Colonic mucosa (tissue), 4 donors: Measurements from ENCODE around the gene DTYMK. TPM values are rescaled to one million over a fixed set of nuclear protein-coding genes. Genes with fewer than 3 reads are reported as not detected.

ENCODE experiments used
- DNase-seq: peaks from one replicate; pipeline ENCODE4 v3.0.0-alpha.2; 2020
- H3K27ac ChIP-seq: fragments of 200-600 bp; one replicate; pipeline ENCODE4 v1.8.0; 2021
- H3K27me3 ChIP-seq: fragments of 200-600 bp; one replicate; pipeline ENCODE4 v1.8.0; 2021
- H3K36me3 ChIP-seq: fragments of 200-600 bp; one replicate; pipeline ENCODE4 v1.8.0; 2021
- H3K4me1 ChIP-seq: fragments of 200-600 bp; one replicate; pipeline ENCODE4 v1.8.0; 2021; ENCODE audit warnings: mild to moderate bottlenecking
- H3K4me3 ChIP-seq: fragments of 200-600 bp; one replicate; pipeline ENCODE4 v1.8.0; 2021
- H3K9ac ChIP-seq, 2 donors: one replicate each; pipeline ENCODE4 v1.7.0; 2013; ENCODE audit warnings: control low read depth in 2 of 2, low read depth in 2 of 2, low read length in 2 of 2
- H3K9me3 ChIP-seq: fragments of 200-600 bp; one replicate; pipeline ENCODE4 v1.8.0; 2021
- intact Hi-C: fragments of 100-400 bp; cut with DNase I; formaldehyde crosslinking; loops from one replicate; pipeline ENCODE4 v1.14.1; 2022
- total RNA-seq, 2 donors: library from RNA; stranded (reverse); fragmentation: NEBNext Ultra II Directional in 1 of 2; extraction: Animal tissue kit (Norgen Biotek cat#: 25700) in 1 of 2; gene quantifications; one replicate each; pipeline ENCODE4 v1.2.1, GENCODE V29; 2021
- TF ChIP-seq, protein P1 (sequence below): fragments of 200-600 bp; IDR thresholded peaks from one replicate; pipeline ENCODE4 v1.8.0; 2022; ENCODE audit warnings: antibody characterized with exemption, mild to moderate bottlenecking
- donor health status: healthy.
- donor health status: DM: no; HTN: no; CAD: no.
- donor health status: DM: no; HTN: no; CAD: no.

DTYMK gene
- total RNA-seq, 2 donors from 2014 or later, result 22.6 to 106 TPM

DNA sequence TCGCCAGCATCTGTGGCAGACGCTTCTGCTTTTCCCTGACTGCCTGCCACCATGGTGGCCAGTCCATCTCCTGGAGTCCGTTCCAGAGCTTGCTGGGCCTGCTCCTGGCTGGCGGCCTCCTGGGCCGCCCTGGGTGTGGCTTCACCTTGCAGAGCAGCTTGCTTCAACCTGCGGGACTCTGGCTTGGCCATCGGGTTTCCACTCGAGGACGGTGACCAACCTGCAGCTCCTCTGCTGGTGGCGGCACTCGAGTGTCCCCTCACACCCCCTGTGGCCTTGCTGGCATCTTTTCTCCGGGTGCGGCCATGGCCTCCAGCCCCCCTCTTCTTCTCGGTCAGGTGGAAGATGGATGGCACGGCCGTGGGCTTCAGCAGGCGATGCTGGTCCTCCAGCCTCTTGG, 53.1 kb downstream of the DTYMK start:
- no peak for DNase-seq
- H3K4me1 ChIP-seq, result peaks cover 4% of the 10 kb centered on the region
- H3K36me3 ChIP-seq, result peaks cover 9% of the 10 kb centered on the region
- no peaks in the 10 kb centered on the region for H3K9me3 ChIP-seq
- intact Hi-C loops, result no loop called here
- no peak overlapping the region for H3K9ac ChIP-seq
- H3K4me3 ChIP-seq, result no peak overlapping the region
- H3K27me3 ChIP-seq, result no peaks in the 10 kb centered on the region
- TF ChIP-seq, protein P1, sequence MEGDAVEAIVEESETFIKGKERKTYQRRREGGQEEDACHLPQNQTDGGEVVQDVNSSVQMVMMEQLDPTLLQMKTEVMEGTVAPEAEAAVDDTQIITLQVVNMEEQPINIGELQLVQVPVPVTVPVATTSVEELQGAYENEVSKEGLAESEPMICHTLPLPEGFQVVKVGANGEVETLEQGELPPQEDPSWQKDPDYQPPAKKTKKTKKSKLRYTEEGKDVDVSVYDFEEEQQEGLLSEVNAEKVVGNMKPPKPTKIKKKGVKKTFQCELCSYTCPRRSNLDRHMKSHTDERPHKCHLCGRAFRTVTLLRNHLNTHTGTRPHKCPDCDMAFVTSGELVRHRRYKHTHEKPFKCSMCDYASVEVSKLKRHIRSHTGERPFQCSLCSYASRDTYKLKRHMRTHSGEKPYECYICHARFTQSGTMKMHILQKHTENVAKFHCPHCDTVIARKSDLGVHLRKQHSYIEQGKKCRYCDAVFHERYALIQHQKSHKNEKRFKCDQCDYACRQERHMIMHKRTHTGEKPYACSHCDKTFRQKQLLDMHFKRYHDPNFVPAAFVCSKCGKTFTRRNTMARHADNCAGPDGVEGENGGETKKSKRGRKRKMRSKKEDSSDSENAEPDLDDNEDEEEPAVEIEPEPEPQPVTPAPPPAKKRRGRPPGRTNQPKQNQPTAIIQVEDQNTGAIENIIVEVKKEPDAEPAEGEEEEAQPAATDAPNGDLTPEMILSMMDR, result no peak
- H3K27ac ChIP-seq, result no peak overlapping the region

DNA sequence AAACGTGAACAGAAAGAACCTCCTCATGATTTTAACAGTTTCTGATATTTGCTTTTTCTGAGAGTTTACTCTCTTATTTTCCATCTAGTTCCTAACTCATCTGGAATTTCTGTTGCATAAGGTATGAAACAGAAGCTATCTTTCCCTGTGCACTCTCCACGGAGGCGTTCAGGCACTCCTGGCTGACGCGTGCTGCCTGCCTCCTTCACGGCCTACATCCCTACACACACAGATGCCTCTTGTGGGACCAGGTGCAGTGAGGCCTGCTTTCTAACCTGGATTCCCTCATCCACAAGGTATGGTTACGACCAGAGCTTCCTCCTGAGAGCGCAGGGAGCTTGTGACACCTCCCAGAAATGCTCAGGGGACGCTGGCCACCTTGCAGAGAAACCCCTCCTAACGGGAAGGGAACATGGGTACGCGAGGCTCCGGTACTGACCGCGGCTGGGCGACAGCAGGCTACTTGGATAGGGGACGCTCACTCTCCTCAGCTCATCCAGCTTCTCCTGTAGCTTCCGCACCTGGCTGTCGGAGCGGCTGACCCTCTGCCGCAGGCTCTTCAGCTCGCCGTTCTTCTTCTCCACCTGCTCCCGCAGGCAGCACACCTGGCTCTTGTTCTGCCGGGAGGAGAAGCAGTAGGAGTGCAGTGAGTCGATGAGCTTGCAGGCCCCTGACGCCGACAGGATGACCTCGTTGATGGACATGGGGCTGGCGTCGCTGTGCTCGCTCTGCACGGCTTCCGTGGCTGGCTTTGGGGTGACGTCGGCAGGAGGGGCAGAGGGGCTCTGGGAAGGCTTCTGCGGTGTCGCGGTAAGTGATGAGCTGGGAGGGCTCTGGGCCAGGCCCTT, 53.9 kb downstream of the DTYMK start:
- Histone ChIP-seq H3K4me1 (no peaks in the 10 kb centered on the region), H3K4me3 (no peak overlapping the region), H3K36me3 (peaks cover 9% of the 10 kb centered on the region), H3K9me3 (no peaks in the 10 kb centered on the region), H3K9ac (peak overlapping the region in 1 of 2 donors; percentile 20), H3K27me3 (no peaks in the 10 kb centered on the region), H3K27ac (no peak overlapping the region)
- intact Hi-C loops, result no loop called here
- TF ChIP-seq, protein P1, result no peak
- no peak for DNase-seq

DNA sequence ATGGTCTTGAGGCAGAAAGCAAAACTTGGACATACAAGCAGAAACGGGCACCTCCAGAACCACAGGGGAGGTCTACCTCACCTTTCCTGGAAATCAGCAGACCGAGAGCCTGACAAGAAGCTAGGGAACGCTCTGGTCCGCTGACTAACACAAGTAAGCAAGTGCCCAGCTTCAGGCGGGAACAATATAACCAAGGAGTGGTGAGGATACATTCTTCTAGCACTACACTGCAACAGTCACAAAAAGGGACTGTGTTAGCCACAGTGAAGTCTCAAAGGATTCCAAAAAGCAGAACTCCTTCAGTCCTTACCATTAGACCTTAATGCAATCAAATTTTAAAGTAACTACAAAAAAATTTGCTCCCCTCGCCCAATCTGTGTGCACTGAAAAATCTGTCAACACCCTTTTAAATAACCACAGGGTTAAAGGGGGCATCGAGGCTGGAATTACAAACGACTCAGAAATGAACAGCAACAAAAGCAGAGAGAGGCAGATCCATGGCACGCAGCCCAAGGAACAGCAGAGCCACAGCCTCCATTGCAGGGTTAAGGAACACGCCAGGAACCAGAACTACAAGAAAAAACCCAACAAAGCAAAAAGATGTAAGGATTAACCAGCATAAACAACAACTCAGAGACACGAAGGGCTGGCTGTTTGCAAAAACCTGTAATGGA, 56.7 kb downstream of the DTYMK start:
- intact Hi-C loops, result no loop called here
- Histone ChIP-seq H3K36me3 (peaks cover 9% of the 10 kb centered on the region), H3K27ac (no peak overlapping the region)

DNA sequence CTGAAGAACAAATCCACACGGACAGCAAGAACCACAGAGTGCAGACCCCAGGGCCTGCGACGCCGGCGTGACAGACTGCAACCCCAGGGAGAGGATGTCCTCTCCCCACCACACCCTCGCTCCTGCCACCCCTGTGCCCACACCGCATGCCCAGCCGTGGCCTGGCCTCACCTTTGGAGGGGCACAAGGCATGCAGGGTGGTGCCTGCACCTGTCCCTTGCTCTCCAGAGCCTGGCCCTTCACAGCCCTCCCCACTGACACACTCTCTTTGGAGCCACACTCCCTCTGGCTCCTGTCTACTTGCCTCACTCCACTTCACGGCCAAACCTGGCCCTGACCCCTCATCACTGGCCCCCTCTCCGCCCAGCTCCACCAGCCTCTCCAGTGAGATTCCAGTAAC, 58.9 kb downstream of the DTYMK start:
- no peak for DNase-seq
- intact Hi-C loops, result no loop called here
- H3K9me3 ChIP-seq, result no peaks in the 10 kb centered on the region
- H3K4me3 ChIP-seq, result no peak overlapping the region
- no peak overlapping the region for H3K9ac ChIP-seq
- no peaks in the 10 kb centered on the region for H3K27me3 ChIP-seq
- no peak overlapping the region for H3K27ac ChIP-seq
- no peaks in the 10 kb centered on the region for H3K4me1 ChIP-seq
- no peaks in the 10 kb centered on the region for H3K36me3 ChIP-seq
- TF ChIP-seq, protein P1, result no peak

More for the DNA sequence above, 56.7 kb downstream of the DTYMK start:
- H3K9me3 ChIP-seq, result no peaks in the 10 kb centered on the region
- H3K27me3 ChIP-seq, result no peaks in the 10 kb centered on the region
- no peak for DNase-seq
- TF ChIP-seq, protein P1, result no peak
- no peak overlapping the region for H3K9ac ChIP-seq
- H3K4me1 ChIP-seq, result no peaks in the 10 kb centered on the region
- H3K4me3 ChIP-seq, result no peak overlapping the region

Other genes with a start within 250 kb of the DTYMK start
- 100 to 1,000 TPM in 1 of 2 donors, 10 to 100 TPM in 1; 87.8 to 144 TPM for gene STK25, start 178.2 kb downstream of the DTYMK start, total RNA-seq
- gene BOK, start 128.1 kb downstream of the DTYMK start, total RNA-seq, result 10 to 100 TPM in 1 of 2 donors, 1 to 10 TPM in 1; 8.3 to 14.1 TPM
- 10 to 100 TPM; 66.6 to 68.0 TPM for gene THAP4, start 49.7 kb downstream of the DTYMK start, total RNA-seq
- 100 to 1,000 TPM in 1 of 2 donors, 10 to 100 TPM in 1; 72.4 to 119 TPM for gene ATG4B, start 49.1 kb downstream of the DTYMK start, total RNA-seq
- gene ING5, start 15.2 kb upstream of the DTYMK start, total RNA-seq, result 10 to 100 TPM; 18.3 to 44.2 TPM
- 10 to 100 TPM; 42.0 to 76.6 TPM for gene D2HGDH, start 47.8 kb upstream of the DTYMK start, total RNA-seq
- 10 to 100 TPM; 34.2 to 70.2 TPM for gene GAL3ST2, start 90.0 kb upstream of the DTYMK start, total RNA-seq
- 10 to 100 TPM; 36.9 to 84.5 TPM for gene NEU4, start 122.4 kb upstream of the DTYMK start, total RNA-seq
- gene PDCD1, start 172.1 kb upstream of the DTYMK start, total RNA-seq, result under 1 TPM; 0.21 to 0.35 TPM
- gene RTP5, start 182.9 kb upstream of the DTYMK start, total RNA-seq, result not detected